ENCODE data around the gene SYNJ2. TPM values are rescaled to one million over a fixed set of nuclear protein-coding genes. Genes with fewer than 3 reads are reported as not detected.

The SYNJ2 gene
- total RNA-seq, 1 donor from 2014 or later = 31.8 TPM

GRCh38 chr6:158095671-158096070 lies 114.0 kb downstream of the SYNJ2 start:
- no peaks in the 10 kb centered on the region for H3K9me3 ChIP-seq (ENCODE audit: insufficient read depth, low read depth, low read length)
- no peak overlapping the region for H2AFZ ChIP-seq (ENCODE audit: low read depth, low read length)
- peaks cover 69% of the 10 kb centered on the region for H3K36me3 ChIP-seq (ENCODE audit: insufficient read depth, low read length)
- no peak for FAIRE-seq
- peaks cover 10% of the 10 kb centered on the region for H3K79me2 ChIP-seq (ENCODE audit: insufficient read depth, low read length)
- no peak overlapping the region for H3K9ac ChIP-seq (ENCODE audit: low read length)
- no peaks in the 10 kb centered on the region for H3K27me3 ChIP-seq (ENCODE audit: insufficient read depth, low read length)
- no peak for TF ChIP-seq EZH2 (IDR thresholded peaks at IDR 0.05; ENCODE audit: insufficient read depth, low read length)
- TF ChIP-seq CTCF (IDR thresholded peaks at IDR 0.05; ENCODE audit: insufficient read depth, low read depth, low read length) = no peak
- DNase-seq (ENCODE audit: low read depth) = no peak
- no peak overlapping the region for H3K4me3 ChIP-seq (ENCODE audit: insufficient read depth, low read depth, low read length)
- H3K27ac ChIP-seq (ENCODE audit: low read depth, low read length) = no peak overlapping the region
- H3K4me1 ChIP-seq (ENCODE audit: insufficient read depth, low read length) = no peaks in the 10 kb centered on the region
- H3K36me3 Mint-ChIP-seq (ENCODE audit: low read depth, unreplicated experiment) = peaks cover 34% of the 10 kb centered on the region
- H3K4me2 ChIP-seq (ENCODE audit: low read length) = no peak overlapping the region
- no peak overlapping the region for H3K27ac Mint-ChIP-seq (ENCODE audit: unreplicated experiment)
- no peaks in the 10 kb centered on the region for H3K9me3 Mint-ChIP-seq (ENCODE audit: unreplicated experiment)
- H4K20me1 ChIP-seq (ENCODE audit: insufficient read depth, low read length) = peaks cover 20% of the 10 kb centered on the region
- H3K4me3 Mint-ChIP-seq (ENCODE audit: unreplicated experiment) = no peak overlapping the region
- no peaks in the 10 kb centered on the region for H3K27me3 Mint-ChIP-seq (ENCODE audit: low read depth, unreplicated experiment)
- no peaks in the 10 kb centered on the region for H3K4me1 Mint-ChIP-seq (ENCODE audit: low read depth, unreplicated experiment)

- TF ChIP-seq CTCF (IDR thresholded peaks at IDR 0.05; ENCODE audit: insufficient read depth, low read depth, low read length) (no peak), EZH2 (IDR thresholded peaks at IDR 0.05; ENCODE audit: insufficient read depth, low read length) (no peak)
- Mint-ChIP-seq H3K27ac (ENCODE audit: unreplicated experiment) (no peak overlapping the region), H3K9me3 (ENCODE audit: unreplicated experiment) (no peaks in the 10 kb centered on the region), H3K4me1 (ENCODE audit: low read depth, unreplicated experiment) (no peaks in the 10 kb centered on the region), H3K4me3 (ENCODE audit: unreplicated experiment) (no peak overlapping the region), H3K27me3 (ENCODE audit: low read depth, unreplicated experiment) (no peaks in the 10 kb centered on the region), H3K36me3 (ENCODE audit: low read depth, unreplicated experiment) (peaks cover 3% of the 10 kb centered on the region)
- FAIRE-seq = no peak
- Histone ChIP-seq H3K36me3 (ENCODE audit: insufficient read depth, low read length) (peaks cover 12% of the 10 kb centered on the region), H3K27ac (ENCODE audit: low read depth, low read length) (no peak overlapping the region), H3K4me1 (ENCODE audit: insufficient read depth, low read length) (no peaks in the 10 kb centered on the region), H3K4me3 (ENCODE audit: insufficient read depth, low read depth, low read length) (no peak overlapping the region), H3K27me3 (ENCODE audit: insufficient read depth, low read length) (no peaks in the 10 kb centered on the region), H3K79me2 (ENCODE audit: insufficient read depth, low read length) (peaks cover 6% of the 10 kb centered on the region), H4K20me1 (ENCODE audit: insufficient read depth, low read length) (peaks cover 9% of the 10 kb centered on the region), H3K9ac (ENCODE audit: low read length) (no peak overlapping the region), H2AFZ (ENCODE audit: low read depth, low read length) (no peak overlapping the region), H3K9me3 (ENCODE audit: insufficient read depth, low read depth, low read length) (no peaks in the 10 kb centered on the region), H3K4me2 (ENCODE audit: low read length) (no peak overlapping the region)
- no peak for DNase-seq (ENCODE audit: low read depth)
Measured at GRCh38 chr6:158103228-158103627, 121.6 kb downstream of the SYNJ2 start.

- Histone ChIP-seq H3K9me3 (ENCODE audit: insufficient read depth, low read depth, low read length) (no peaks in the 10 kb centered on the region), H2AFZ (ENCODE audit: low read depth, low read length) (no peak overlapping the region), H3K4me1 (ENCODE audit: insufficient read depth, low read length) (no peaks in the 10 kb centered on the region), H3K79me2 (ENCODE audit: insufficient read depth, low read length) (peaks cover 6% of the 10 kb centered on the region), H3K4me2 (ENCODE audit: low read length) (no peak overlapping the region), H3K4me3 (ENCODE audit: insufficient read depth, low read depth, low read length) (no peak overlapping the region), H3K27me3 (ENCODE audit: insufficient read depth, low read length) (no peaks in the 10 kb centered on the region), H3K36me3 (ENCODE audit: insufficient read depth, low read length) (peaks cover 3% of the 10 kb centered on the region), H3K9ac (ENCODE audit: low read length) (no peak overlapping the region), H3K27ac (ENCODE audit: low read depth, low read length) (no peak overlapping the region), H4K20me1 (ENCODE audit: insufficient read depth, low read length) (peaks cover 9% of the 10 kb centered on the region)
- H3K27ac Mint-ChIP-seq (ENCODE audit: unreplicated experiment) = no peak overlapping the region
- H3K36me3 Mint-ChIP-seq (ENCODE audit: low read depth, unreplicated experiment) = peaks cover 6% of the 10 kb centered on the region
- H3K9me3 Mint-ChIP-seq (ENCODE audit: unreplicated experiment) = no peaks in the 10 kb centered on the region
- FAIRE-seq = no peak
- H3K4me1 Mint-ChIP-seq (ENCODE audit: low read depth, unreplicated experiment) = no peaks in the 10 kb centered on the region
- DNase-seq (ENCODE audit: low read depth) = no peak
- no peak for TF ChIP-seq EZH2 (IDR thresholded peaks at IDR 0.05; ENCODE audit: insufficient read depth, low read length)
- no peaks in the 10 kb centered on the region for H3K27me3 Mint-ChIP-seq (ENCODE audit: low read depth, unreplicated experiment)
- H3K4me3 Mint-ChIP-seq (ENCODE audit: unreplicated experiment) = no peak overlapping the region
Measured at GRCh38 chr6:158104696-158105095, 123.0 kb downstream of the SYNJ2 start.

Data from astrocyte (in vitro differentiated cells and primary cell).